HG03064 (cell line): Measurements from ENCODE around the gene IRF8.

Experiments used
- ATAC-seq: cut with Tn5 transposase; IDR thresholded peaks from one replicate; pipeline ENCODE4 v1.9.1; 2021; ENCODE audit warnings: low read depth; ENCODE audit not compliant: unreplicated experiment

Gene IRF8

DNA sequence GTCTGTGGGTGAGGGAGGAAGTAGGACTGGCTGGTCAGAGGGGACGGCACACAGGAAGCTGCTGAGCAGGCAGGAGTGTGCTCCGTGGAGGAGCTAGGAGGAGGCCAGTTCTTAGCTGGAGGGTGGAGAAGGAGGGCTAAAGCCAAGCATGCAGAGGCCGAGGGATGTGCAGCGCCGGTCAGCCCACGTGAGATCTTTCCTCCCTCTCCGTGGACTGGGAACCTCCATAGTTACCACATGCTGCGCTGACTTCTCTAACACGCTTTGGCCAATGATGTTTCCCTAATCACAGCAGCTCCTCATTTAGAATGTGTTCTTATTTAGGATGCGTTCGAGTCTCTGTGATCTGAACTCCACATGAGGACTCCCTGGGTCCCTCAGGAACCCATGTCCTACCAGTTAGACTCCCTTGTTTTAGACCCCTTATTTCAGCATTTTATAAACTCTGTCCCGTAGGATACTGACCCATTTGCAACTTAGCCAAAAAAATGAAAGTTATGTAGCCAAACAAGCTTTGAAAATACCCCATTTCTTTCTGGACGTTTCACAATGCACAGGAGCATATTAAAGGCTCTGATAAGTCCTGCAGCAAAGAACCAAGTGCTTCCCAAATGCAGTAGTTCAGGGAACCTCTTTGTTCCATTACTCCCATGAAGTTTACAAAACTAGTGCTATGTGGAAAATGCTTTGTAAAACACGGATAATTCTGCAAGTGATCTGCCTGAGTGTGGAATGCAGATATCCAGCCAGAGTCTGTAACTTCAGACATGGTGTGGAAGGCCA lies 51.4 kb downstream of the IRF8 start:
- ATAC-seq, result no peak

DNA sequence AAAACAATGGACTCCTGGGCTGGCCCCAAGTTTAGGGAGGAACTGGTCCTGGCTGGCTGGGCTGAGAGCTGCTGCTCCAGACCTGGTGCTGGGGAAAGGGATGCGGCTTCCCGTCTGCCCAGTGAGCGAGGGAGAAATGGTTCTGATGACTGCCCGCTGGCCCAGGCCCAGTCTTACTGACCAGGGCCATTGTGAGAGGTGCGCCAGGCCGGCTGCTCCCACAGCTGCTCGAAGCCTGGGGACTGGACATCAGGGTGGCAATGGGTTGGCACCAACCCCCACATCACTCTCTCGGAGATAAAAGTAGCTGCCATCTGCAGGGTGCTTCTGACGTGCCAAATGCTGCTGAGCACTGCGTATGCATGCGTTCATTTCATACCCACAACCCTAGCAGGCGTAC lies 53.2 kb downstream of the IRF8 start:
- ATAC-seq, result no peak

DNA sequence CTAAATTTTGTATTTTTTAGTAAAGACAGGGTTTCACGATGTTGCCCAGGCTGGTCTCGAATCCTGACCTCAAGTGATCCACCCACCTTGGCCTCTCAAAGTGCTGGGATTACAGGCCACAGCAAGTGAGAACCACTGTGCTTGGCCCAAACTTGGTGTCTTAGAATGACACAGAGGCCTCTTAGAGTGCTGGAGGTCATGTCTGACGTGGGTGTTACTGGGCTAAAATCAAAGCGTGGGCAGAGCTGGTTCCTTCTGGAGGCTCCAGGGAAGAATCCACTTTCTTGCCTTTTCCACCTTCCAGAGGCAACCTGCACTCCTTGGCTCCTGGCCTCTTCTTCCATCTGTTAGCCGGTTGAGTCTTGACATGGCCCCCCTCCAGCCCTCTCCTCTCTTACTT lies 53.8 kb downstream of the IRF8 start:
- ATAC-seq, result no peak

DNA sequence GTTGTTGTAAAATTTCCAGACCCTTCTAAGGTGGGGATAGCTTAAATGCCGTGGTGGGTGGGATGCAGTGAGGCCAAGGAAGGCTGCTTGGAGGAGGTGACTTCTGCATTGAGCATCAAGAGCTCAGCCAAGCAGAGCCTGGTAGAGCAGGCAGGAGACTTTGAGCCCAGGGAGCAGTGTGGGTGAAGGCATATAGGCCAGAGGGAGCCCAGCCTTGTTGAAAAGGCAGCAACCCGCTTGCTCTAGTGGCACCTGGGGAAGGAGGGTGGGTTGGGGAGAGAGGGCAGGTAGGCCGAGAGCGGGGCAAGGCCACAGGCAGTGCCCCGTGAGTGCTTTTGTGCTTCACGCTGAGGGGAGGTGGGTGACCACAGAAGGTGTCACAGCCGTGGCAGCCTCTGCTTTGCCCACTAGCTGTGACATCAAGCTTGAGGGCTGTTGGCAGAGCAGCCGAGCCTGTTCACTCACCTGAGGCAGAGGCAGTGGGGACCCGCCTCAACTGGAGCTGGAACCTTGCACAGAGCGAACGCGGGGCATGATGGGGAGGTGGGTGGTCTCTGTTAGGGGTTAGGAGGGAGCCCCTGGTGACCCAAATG lies 56.1 kb downstream of the IRF8 start:
- no peak for ATAC-seq

DNA sequence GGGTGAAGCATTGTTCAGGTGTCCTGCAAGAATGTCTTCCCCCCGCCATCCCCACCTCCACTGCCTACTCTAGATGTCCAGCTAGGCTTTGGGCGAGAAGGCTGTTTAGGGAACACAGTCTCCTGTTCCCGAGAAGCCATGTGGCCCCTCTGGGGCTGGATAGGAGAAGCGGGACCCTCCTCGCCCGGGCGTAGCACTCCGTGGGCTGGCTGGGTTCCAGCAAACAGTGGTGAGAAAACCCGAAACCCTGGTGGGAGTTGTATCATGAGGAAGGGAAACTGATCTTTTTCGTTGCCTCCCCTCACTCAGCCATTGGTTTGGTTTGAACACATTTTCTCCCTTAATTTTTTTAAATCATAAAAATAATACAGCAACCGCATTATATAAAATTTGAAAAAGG lies 56.6 kb downstream of the IRF8 start:
- ATAC-seq, result no peak

DNA sequence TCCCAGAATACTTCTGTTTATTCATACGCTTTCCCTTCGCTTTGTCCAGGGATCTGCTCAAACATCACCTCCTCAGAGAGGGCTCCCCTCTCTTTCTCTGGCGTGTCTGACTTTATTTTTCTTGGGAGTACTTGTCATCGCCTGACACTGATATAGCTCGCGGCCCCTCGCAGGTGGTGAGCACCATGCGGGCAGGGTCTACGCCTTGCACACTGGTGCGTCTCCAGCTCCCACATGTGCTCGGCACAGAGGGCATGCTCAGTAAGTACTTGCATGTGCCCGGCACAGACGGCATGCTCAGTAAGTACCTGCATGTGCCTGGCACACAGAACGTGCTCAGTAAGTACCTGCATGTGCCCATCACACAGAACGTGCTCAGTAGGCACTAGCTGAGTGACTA lies 57.5 kb downstream of the IRF8 start:
- ATAC-seq, result no peak

DNA sequence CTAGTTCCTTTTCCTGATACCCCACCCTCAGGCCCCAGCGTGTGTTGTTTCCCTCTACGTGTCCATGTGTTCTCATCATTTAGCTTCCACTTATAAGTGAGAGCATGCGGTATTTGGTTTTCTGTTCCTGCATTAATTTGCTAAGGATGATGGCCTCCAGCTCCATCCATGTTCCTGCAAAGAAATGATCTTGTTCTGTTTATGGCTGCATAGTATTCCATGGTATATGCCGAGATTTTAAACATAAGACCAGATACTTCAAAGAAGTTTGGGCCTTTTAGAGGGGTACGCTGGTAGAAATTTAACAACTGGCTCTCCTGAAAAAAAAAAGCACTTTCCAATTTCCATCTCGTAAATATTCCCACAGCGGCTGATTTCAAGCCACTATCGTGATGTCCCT lies 59.8 kb downstream of the IRF8 start:
- ATAC-seq, result no peak

DNA sequence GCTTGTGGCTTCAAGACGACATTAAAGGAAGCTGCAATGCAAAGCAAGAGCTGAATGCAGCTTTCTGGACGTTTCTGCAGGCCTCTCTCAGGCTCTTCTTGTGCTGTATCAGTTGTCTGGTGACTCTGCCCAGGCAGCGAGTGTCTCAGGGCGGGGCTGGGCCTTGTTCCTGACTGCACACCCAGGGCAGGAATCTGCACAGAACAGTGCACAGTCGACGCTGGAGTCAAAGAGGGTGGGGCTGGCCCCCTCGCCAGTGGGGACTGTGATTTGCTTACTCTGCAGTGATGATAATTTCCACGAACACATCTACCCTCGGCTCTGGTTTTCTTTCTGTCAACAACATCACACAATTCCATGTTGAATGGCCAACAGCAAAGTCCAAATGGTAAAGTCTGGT lies 60.7 kb downstream of the IRF8 start:
- ATAC-seq, result no peak

DNA sequence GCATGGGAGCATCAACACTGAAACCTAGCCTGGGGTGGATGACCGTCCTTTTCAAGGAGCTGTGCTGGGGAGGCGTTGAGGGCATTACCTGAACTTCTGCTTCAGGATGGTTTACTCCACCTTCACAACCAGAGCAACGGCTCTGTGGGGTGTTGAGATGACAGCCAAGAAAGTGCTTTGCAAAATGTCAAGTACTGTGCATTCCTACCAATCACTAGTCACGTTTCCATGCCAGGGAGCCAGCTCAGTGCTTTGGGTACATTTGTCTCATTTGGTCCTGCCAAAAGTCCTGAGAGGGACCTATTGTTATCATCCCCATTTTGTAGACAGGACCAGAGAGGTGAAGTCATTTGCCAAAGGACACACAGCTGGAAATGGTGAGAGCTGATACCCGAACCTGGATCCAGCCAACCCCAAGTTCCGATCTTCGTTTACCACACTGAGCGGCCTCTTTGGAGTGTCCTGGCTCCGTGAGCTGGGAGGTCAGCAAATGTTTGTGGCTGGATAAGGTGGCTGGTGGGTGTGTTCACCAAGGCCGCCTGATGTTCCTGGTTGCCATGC lies 61.6 kb downstream of the IRF8 start:
- ATAC-seq, result no peak

DNA sequence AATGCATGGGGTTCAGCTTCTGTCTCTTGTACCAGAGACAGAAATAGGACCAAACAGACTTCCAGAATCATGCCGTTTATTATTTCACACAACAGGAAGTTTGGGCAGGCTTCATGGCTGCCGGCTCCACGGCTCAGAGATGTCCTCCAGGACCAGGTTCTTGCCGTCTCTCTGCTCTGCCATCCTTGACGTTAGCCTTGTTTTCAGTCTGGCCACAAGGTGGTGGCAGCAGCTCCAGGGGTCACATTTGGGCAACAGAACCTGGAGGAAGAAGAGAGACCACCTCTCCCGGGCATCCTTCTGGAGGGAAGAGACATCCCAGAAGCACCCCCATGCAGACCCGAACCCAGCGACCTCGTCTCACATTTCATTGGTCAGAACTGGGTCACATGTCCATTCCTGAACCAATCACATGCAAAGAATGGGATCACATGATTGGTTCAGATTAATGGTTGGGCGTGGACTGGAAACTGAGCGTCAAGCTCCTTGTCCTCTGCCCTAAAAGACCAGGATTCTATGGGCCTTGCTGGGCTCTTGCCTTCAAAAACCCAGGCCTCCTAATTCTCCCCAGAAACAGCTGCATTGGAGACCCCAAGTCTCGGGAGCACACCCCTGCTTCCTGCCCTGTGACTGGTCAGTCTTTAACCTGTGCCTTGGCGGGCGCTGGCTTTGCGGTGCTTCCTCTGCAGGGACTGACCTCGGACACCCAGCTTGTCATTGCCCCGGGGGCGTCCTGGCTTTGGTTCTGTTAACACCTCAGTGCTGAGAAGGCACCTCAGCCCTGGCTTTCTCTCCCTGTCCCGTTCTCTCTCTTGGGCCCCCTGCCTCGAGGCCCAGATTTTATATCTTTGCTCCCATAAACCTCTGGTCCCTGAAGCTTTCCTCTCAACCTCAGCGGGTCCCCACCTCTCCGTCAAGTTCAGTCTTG lies 63.3 kb downstream of the IRF8 start:
- no peak for ATAC-seq

DNA sequence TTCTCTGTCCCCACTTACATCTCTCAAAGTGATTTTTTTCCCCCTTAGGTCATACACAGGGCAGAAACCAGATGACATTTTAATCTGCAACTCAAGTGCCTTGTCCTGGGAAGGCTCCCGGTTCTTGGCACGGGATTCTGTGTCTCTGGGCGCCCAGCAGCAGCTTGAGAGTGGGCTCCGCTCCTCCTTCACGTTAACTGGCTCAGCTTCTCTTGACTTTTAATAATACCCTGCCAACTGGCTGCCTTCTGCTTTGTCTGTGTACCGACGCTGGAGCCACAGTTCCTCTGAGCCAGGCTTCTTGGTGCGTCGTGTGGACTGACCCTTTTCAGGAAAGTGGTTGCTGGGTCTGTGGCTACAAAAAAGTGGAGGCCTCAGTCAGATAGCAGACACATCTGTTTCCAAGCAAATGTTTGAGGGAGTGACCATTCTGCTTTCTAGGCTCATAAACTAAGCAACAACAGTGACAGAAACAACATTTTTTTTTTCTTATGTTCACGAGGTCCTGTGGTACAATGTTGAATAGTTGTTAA lies 64.9 kb downstream of the IRF8 start:
- ATAC-seq, result no peak

DNA sequence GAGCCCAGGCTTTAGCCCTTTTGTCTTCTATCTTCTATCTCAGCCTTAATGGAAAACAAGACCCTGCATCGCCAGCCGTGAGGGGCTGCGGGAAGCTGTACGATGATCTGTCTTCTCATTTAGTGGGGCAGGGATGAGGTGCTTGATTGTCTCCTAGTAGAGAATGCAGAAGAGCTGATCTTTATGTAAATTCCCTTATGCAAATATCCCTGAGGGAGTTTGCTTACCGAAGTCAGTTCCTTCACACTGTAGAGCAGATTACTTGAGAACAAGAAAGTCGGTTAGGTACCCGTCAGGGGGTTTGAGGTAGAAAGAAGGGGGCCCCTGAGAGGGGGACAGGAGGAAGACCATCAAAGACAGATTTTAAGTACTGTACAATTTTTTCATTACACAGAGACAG lies 66.2 kb downstream of the IRF8 start:
- no peak for ATAC-seq

DNA sequence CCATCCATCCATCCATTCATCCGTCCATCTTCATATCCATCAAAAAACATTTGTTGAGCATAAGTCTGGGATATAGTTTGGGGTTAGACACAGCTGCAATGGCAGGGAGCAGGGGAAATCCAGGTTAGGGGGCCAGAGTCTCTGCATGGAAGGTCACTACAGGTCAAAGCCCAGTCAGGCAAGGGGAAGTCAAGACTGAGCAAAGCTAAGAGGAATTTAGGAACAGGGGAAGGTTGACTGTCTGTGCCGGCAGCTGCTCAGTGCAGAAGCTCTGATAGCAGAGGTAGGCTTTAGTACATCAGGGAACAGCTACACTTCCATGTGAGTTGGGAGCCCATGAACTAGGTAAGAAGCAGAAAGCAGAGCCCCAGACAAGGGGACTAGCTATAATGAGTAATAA lies 68.1 kb downstream of the IRF8 start:
- ATAC-seq, result no peak

DNA sequence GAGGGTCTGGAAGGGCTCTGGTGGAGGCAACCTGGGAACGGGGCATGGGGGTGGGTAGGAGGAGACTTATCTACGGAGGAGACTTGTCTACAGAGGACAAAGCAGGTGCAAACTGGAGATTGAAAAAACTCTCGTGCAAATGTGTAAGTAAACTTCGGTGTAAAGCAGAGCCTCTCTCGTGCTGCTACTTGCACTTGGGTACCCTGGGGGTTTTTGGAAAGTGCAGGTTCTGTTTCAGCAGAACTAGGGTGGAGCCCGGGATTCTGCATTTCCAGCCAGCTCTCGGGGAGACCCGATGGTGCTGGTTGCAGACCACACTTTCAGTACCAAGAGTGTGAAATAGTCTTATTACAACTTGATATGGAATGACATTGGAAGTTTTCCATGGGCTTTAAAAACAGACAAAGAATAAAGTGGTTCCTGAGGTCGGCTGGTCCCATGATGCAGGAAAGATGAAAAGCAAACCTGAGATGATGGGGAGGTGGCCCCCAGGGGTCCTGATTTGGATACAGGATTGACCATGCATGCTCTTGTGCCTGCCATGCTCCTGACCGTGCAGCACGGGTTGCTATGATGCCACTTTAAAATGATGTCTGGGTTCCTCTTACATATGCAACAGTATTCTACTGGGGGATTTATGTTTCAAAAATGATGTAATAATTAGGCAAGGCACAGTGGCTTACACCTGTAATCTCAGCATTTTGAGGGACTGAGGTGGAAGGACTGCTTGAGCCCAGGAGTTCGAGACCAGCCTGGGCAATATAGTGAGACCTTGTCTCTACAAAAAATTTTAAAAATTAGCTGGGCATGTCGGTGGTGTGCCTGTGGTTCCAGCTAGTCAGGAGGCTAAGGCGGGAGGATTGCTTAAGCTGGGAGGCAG lies 69.3 kb downstream of the IRF8 start:
- no peak for ATAC-seq

DNA sequence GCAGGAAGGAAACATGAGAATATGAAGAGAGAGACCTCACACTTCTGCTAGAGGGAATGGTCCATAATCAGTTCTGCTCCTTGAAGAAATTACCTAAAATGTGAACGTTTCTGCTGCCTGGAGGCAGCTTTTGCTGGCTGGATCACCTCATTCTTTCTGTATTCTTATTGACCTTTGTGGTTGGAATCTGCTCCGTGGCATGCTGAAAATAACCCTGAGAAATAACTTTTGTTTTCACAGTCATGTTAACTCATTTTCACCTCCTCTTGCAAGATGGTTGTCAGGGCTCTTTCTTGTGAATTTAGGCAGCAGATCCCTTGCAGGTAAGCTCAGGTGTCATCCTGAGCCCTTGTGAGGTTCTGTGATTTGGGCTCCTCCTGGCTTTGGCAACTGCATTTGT lies 70.2 kb downstream of the IRF8 start:
- ATAC-seq, result no peak

DNA sequence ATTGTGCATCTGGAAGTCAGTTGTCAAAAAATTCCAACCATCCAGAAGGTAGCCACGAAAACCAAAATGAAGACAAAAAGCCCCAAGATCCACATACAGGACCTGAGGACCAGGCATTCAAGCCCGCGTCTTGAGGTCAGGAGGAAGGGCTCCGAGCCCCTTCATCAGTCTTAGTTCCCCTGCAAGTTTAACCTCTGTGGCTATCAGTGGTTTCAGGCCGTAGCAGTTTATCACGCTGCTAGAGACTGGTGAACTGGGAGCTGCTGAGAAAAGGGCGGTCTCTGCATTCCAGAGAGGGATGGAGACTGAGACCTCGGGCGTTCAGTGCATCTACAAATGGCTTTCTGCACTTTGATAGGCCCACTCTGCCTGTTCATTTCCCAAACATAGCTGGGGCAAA lies 70.6 kb downstream of the IRF8 start:
- no peak for ATAC-seq

DNA sequence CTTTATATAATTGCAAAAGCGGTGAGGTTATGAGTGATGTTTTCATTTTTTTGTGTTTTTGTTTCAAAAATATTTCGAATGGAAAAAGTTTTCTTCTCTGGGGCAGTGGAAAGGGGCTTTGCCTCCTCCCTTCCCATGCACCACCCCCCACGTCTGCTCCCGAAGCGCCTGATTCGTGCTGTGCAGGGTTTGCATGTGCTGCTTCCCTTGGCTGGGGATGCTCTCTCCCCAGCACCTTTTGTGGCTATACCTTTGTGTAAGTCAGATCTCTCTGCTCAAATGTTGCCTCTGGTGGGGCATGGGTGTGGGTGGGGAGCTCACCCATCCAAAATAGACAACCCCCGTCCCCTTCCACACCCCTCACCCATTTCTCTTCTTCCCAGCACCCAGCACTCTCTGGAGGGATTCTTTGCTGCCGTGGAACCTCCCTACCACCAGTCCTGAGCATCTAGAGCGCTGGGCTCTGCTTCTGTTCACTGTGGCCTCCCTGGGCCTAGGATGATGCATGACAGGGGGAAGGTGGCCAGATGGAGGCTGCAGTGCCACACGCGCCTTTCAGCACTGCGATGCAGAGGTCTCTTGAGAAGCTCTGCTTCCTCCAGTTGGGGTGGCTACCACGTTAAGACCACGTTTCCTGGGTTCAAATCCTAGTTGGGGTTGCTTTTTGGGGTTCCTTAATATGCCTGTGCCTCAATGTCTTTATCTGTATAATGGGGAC lies 71.2 kb downstream of the IRF8 start:
- no peak for ATAC-seq

DNA sequence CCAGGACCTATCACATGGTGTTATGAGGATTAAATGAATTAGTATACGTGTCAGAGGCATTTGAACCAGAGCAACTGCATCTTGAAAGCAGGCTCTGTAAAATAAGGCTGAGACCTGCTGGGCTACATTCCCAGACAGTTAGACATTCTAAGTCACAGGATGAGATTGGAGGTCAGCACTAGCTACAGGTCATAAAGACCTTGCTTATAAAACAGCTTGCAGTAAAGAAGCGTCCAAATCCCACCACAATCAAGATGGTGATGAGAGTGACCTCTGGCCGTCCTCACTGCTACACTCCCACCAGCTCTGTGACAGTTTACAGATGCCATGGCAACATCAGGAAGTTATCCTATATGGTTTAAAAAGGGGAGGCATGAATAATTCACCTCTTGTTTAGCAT lies 71.8 kb downstream of the IRF8 start:
- no peak for ATAC-seq
